Fibroblast of skin of back (primary cell): ENCODE measurements around the gene MARCHF10.

Experiments
- DNase-seq: peaks from one replicate; pipeline ENCODE4 v3.0.0-alpha.2; 2013

MARCHF10 gene

DNA sequence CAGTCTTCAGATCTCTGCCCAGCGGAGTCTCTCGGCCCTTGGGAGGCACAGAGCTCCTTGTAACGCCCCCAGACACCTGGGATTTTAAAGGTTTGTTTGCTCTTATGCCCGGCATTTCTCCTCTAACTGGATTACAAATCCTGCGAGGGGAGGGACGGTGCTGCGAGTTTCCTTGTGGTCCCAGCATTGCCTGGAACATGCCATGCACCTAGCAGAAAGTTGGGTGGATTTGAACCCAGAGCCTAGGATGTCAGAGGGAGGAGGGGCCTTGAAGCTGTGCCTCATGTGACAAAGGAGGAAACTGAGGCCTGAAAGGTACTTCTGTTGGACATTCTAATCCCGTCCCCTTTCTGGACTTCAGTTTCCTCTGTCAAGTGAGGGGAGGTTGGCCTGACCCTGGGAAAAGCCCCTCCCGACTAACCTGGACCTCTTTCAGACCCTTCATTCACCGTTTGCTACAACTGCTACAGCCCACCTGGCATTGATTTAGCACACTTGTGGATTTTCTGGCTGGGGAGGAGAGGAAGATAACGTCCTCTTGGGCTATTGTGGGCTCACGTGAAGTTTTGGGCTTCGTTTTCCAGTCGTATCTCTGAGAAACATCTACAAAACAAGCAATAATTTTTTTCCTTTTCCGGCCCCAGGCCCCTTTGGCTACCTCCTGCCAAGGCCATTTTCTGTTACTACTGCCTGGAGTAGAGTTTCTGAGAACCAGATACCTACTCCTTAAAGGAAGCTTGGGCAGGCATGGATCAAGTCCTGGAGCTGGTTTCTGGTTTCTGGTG is 149.8 kb downstream of the MARCHF10 start:
- no peak for DNase-seq

DNA sequence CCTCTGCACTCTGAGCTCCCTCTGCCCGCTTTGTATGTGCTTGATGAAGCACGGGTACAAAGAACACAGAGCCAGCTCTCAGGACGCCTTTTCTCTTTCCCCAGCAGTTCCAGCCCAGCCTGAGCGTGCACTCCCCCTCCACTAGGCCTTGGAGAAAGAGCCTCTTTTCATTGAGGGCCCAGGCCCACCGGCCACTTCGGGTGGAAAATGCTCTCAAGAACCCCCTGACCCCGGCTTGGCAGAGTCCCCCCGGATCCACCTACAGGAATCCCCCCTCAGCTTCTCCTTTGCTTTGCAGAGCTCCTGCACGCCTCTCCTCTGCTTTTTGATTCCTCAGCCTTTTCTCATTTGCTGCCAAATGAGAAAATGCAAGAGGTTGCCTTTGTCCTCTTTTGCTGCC is 150.4 kb downstream of the MARCHF10 start:
- DNase-seq = no peak

DNA sequence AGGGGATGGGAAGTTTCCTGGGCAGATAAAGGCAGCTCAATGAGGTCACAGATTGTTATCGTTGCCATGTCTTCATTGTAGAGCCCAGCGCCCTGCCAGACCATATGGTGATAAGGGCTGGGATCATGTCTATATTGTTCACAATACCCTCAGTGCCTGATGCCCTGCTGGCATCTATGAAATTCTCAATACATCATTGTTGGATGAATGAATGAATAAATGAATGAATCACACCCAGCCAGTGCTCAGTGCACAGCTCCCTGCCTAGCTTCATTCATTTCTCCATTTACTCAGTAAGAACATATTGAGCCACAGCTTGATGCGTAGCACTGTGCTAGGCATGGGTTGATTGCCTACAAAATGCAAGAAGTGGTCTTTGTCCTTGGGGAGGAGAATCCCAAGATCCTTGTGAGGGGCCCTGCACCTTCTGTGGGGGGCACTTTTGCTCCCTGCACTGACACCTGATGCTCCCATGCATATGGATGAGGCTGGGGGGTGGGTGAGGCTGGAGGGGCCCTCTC is 150.9 kb downstream of the MARCHF10 start:
- no peak for DNase-seq

DNA sequence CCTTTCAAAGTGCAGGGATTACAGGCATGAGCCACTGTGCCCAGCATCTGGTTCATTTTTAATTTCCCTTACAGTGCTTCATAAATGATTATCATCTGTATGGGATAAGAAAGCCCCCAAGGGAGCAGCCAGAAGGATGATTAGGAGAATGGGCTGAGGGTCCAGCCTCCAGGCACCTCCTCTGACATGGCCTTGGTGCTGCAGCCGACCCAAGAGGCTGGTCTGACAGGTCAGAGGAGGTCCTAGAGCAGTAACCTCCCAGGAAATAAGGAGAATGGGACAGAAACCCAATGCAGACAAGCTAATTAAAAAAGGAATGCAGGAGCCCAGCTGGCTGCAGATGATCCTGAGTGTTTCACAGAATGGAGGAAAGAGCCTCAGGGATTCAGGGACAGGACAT is 151.7 kb downstream of the MARCHF10 start:
- no peak for DNase-seq

DNA sequence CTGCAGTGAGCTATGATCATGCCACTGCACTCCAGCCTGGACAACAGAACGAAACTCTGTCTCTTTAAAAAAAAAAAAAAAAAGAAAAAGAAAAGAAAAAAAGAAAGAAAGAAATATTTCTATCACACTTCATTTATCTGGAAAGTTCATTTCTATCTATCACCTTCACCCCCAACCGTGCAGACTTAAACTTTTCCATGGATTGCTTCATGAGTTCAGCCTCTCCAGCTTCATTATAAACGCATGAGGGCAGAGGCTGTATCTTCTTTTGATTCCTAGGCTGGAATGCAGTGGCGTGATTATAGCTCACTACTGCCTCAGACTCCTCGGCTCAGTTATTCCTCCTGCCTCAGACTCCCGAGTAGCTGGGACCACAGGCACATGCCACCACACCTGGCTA is 152.5 kb downstream of the MARCHF10 start:
- DNase-seq = no peak

DNA sequence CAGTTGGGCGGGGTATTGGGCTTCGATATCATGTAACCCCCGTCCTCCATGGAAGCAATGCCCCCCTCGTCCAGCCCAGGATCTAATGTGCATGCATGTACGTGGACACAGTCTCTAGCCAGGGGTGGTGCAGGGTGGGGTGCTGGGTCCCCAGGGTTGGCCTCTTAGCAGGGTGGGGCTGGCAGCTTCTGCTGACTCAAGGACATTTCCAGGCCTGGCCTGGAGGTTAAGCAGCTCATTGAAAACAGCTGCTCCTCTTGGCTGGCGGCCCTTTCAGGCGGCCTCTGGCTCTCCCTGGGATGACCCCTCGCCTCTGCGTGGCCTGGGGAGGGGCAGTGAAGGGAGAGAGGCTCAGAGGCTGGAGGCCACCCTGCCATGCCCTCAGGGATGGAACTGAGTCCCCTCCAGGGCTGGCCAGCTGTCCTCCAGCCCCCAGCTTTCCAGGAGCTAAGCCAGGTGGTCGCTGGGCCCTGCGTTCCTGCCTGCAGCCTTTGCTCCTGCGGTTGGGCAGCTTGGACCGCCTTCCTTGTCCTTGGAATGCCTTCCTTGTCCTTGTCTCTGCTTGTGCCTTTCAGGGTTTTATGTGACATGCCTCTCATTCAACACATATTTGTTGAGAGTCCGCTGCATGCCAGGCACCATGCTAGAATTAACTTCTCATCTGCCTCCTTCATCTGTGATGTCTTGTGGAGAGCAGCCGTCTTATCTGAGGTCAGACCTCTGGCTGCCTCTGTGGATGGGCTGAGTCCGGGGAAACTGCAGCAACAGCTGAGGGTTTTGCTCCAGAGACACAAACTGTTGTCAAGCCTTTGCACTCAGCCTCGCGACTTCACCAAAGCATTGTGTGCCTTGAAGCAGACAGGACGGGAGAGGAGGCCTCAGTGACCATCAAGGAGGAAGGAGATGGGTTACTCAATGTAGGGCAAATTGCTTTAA is 154.0 kb downstream of the MARCHF10 start:
- DNase-seq = peak; percentile 44

DNA sequence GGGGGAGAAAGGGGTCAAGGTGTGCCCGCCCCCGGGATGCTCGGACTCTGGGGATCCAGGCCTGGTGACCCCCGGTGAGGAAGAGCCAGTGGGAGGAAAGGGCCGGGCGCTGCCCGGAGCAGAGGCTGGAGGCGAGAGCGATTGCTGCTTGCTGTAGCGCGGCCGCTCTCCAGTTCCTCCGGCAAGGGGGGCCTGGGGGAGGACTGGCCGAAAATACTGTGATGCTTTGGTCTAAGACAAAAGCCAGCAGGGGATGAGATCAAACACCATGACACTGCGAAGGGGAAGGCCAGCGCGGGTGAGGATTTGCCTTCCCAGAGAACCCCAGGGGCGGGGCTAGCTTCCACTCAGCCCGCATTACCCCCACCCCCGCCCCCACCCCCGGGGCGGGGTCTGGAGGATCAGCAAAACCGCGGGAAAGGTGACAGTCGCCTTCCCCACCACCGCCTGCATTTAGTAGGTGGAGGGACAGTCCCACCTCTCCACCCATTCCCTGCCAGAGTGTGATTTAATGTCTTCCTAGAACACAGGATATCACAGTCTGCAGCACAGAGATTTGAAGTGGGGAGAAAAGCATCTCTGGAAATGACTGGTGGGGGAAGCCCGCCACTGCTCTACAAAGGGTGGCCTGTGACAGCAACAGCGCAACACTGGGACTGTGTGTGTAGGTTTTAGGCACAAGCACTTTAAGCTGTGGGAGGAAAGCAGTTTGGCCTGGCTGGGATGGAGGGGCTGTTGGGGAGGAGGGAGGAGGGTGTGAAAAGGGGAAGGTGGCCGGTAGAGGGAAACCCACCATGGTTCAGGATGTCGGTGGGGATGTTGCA is 154.9 kb downstream of the MARCHF10 start:
- DNase-seq = peak; percentile 78

DNA sequence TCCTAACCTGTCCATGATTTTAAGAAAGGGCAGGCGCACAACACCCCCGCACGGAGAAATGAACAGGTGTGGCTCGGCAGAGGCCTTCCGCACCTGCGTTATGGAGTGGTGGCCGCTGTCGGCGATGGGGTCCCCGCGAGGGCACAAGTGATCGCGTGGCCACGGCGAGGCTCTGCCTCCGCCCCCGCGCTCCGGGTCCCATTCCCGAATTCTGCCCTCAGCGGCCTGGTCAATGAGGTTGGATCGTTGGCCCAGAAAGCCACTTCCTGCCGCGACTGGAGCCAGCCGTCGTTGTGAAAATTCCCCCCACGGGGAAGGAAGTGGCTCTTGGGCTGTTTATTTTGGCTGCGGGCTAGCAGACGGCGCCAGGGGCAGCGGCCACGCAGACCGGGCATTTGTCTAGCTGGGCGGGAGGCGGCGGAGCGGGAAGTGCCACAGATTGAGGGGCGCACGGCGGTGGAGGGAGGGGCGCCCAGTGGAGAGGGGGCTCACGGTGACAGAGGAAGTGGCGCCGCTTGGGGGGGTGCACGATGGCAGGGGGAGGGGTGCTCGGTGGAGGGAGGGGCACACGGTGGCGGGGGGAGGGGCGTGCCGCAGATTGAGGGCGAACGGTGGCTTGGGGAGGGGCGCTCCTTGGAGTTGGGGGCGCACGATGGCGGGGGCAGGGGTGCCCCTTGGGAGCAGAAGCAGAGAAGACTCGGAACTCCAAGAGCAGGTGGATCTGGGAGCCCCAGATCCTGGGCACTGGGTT is 155.7 kb downstream of the MARCHF10 start:
- peak; percentile 89 for DNase-seq
